Dermis microvascular lymphatic vessel endothelial cell (primary cell): ENCODE results near the gene RAB3GAP1. TPM values are rescaled to one million over a fixed set of nuclear protein-coding genes. Genes with fewer than 3 reads are reported as not detected.

Source experiments
- total RNA-seq: library from RNA; depleted of rRNA; stranded (reverse); fragments of >200 nt; gene quantifications from 2 replicates; pipeline ENCODE4 v1.2.1, GENCODE V29; 2014

RAB3GAP1 gene
- total RNA-seq, 1 donor from 2014 or later: 43.8 TPM

Other genes starting within 250 kb of the RAB3GAP1 start
- gene ACMSD, start 213.7 kb upstream of the RAB3GAP1 start, total RNA-seq: not detected in 2 replicates
- gene CCNT2, start 133.5 kb upstream of the RAB3GAP1 start, total RNA-seq: 21.6 and 26.4 TPM in 2 replicates
- not detected in 2 replicates for gene MAP3K19, start 4.8 kb upstream of the RAB3GAP1 start, total RNA-seq